H9 (cell line): ENCODE results near the gene ENOX2. TPM values are rescaled to one million over a fixed set of nuclear protein-coding genes. Genes with fewer than 3 reads are reported as not detected.

Experiments
- DNase-seq: peaks from one replicate; pipeline ENCODE4 v3.0.0-alpha.2; 2017
- H2AFZ ChIP-seq: one replicate; pipeline ENCODE4 v1.6.1; 2013; ENCODE audit warnings: mild to moderate bottlenecking, low read length, control low read depth, moderate library complexity
- H2AK5ac ChIP-seq: 2 replicates; pipeline ENCODE4 v1.6.1; 2013; ENCODE audit warnings: low read length, control low read depth, mixed read lengths; ENCODE audit not compliant: insufficient read length
- H2BK120ac ChIP-seq: one replicate; pipeline ENCODE4 v1.6.1; 2013; ENCODE audit warnings: low read depth, mild to moderate bottlenecking, low read length, control low read depth, inconsistent platforms; ENCODE audit not compliant: poor library complexity, severe bottlenecking
- H2BK12ac ChIP-seq: 2 replicates; pipeline ENCODE4 v1.6.1; 2013; ENCODE audit warnings: low read length, control low read depth, mixed read lengths, low read depth; ENCODE audit not compliant: insufficient read length
- H2BK15ac ChIP-seq: 2 replicates; pipeline ENCODE4 v1.6.1; 2013; ENCODE audit warnings: low read depth, low read length, control low read depth
- H2BK20ac ChIP-seq: one replicate; pipeline ENCODE4 v1.6.1; 2013; ENCODE audit warnings: low read depth, mild to moderate bottlenecking, low read length, control low read depth, inconsistent platforms; ENCODE audit not compliant: poor library complexity, severe bottlenecking
- H2BK5ac ChIP-seq: 2 replicates; pipeline ENCODE4 v1.6.1; 2013; ENCODE audit warnings: low read length, control low read depth, mixed read lengths; ENCODE audit not compliant: insufficient read length
- H3K14ac ChIP-seq: 2 replicates; pipeline ENCODE4 v1.6.1; 2013; ENCODE audit warnings: low read length, control low read depth; ENCODE audit not compliant: insufficient read depth
- H3K18ac ChIP-seq: 2 replicates; pipeline ENCODE4 v1.6.1; 2013; ENCODE audit warnings: low read depth, mild to moderate bottlenecking, mixed read lengths, low read length, control low read depth; ENCODE audit not compliant: insufficient read length
- H3K23ac ChIP-seq: 2 replicates; pipeline ENCODE4 v1.6.1; 2013; ENCODE audit warnings: low read length, control low read depth, mixed read lengths, low read depth; ENCODE audit not compliant: insufficient read length
- H3K23me2 ChIP-seq: 2 replicates; pipeline ENCODE4 v1.6.1; 2013; ENCODE audit warnings: low read depth, mild to moderate bottlenecking, mixed read lengths, low read length, control low read depth; ENCODE audit not compliant: insufficient read length, poor library complexity, severe bottlenecking
- H3K27ac ChIP-seq: 2 replicates; pipeline ENCODE4 v1.5.1; 2013; ENCODE audit warnings: low read length, control low read depth, mixed read lengths, low read depth; ENCODE audit not compliant: insufficient read length
- H3K27me3 ChIP-seq: 2 replicates; pipeline ENCODE4 v1.6.1; 2013; ENCODE audit warnings: low read length, control low read depth, inconsistent platforms; ENCODE audit not compliant: insufficient read depth
- H3K4ac ChIP-seq: 2 replicates; pipeline ENCODE4 v1.6.1; 2013; ENCODE audit warnings: low read depth, mild to moderate bottlenecking, control low read depth, inconsistent platforms, low read length, moderate library complexity
- H3K4me1 ChIP-seq: 2 replicates; pipeline ENCODE4 v1.6.1; 2013; ENCODE audit warnings: low read length, control low read depth, inconsistent platforms; ENCODE audit not compliant: insufficient read depth
- H3K4me2 ChIP-seq: 2 replicates; pipeline ENCODE4 v1.6.1; 2013; ENCODE audit warnings: low read length, control low read depth, mixed read lengths; ENCODE audit not compliant: insufficient read length, insufficient read depth
- H3K56ac ChIP-seq: 2 replicates; pipeline ENCODE4 v1.6.1; 2013; ENCODE audit warnings: low read depth, mild to moderate bottlenecking, mixed read lengths, low read length, control low read depth; ENCODE audit not compliant: insufficient read length
- H3K79me1 ChIP-seq: 2 replicates; pipeline ENCODE4 v1.6.1; 2013; ENCODE audit warnings: low read depth, mild to moderate bottlenecking, moderate library complexity, low read length, control low read depth, inconsistent platforms; ENCODE audit not compliant: insufficient read depth, poor library complexity, severe bottlenecking
- H3K79me2 ChIP-seq: 2 replicates; pipeline ENCODE4 v1.6.1; 2013; ENCODE audit warnings: low read length, control low read depth, inconsistent platforms; ENCODE audit not compliant: insufficient read depth
- H3K9ac ChIP-seq: 2 replicates; pipeline ENCODE4 v1.6.1; 2013; ENCODE audit warnings: low read length, control low read depth, mixed read lengths; ENCODE audit not compliant: insufficient read length; ENCODE audit errors: extremely low read depth
- H3K9me3 ChIP-seq: one replicate; pipeline ENCODE4 v1.6.1; 2013; ENCODE audit warnings: low read depth, low read length, inconsistent platforms; ENCODE audit not compliant: control insufficient read depth
- H3T11ph ChIP-seq: one replicate; pipeline ENCODE4 v1.6.1; 2013; ENCODE audit warnings: mild to moderate bottlenecking, low read length, control low read depth, inconsistent platforms
- H4K20me1 ChIP-seq: one replicate; pipeline ENCODE4 v1.6.1; 2013; ENCODE audit not compliant: control insufficient read depth, insufficient read length, insufficient read depth
- H4K5ac ChIP-seq: 2 replicates; pipeline ENCODE4 v1.6.1; 2013; ENCODE audit warnings: low read depth, mild to moderate bottlenecking, mixed read lengths, low read length, control low read depth; ENCODE audit not compliant: insufficient read length
- H4K8ac ChIP-seq: replicated peaks from 2 replicates; pipeline ENCODE4 v1.6.1; 2013; ENCODE audit warnings: low read length, control low read depth, mixed read lengths, low read depth; ENCODE audit not compliant: insufficient read length
- H4K91ac ChIP-seq: 2 replicates; pipeline ENCODE4 v1.6.1; 2013; ENCODE audit warnings: low read depth, mild to moderate bottlenecking, moderate library complexity, mixed read lengths, low read length, control low read depth; ENCODE audit not compliant: insufficient read length
- H3K27ac Mint-ChIP-seq, 3 experiments: 2 replicates in 2 of 3; 3 replicates in 1 of 3; pipeline ENCODE4 v1.8.0; 2020 to 2021; ENCODE audit warnings: mixed read lengths in 3 of 3, mild to moderate bottlenecking in 1 of 3, moderate library complexity in 1 of 3
- H3K27me3 Mint-ChIP-seq: 2 replicates; pipeline ENCODE4 v1.8.0; 2021; ENCODE audit warnings: low read depth, mild to moderate bottlenecking, moderate library complexity, mixed read lengths
- H3K36me3 Mint-ChIP-seq, 3 experiments: 2 replicates in 2 of 3; 3 replicates in 1 of 3; pipeline ENCODE4 v1.8.0; 2020 to 2021; ENCODE audit warnings: low read depth in 3 of 3, mixed read lengths in 3 of 3; ENCODE audit not compliant: insufficient read depth in 1 of 3
- H3K4me1 Mint-ChIP-seq, 2 experiments: 2 replicates each; pipeline ENCODE4 v1.8.0; 2020; ENCODE audit warnings: mixed read lengths in 2 of 2
- H3K4me3 Mint-ChIP-seq, 2 experiments: 2 replicates in 1 of 2; 3 replicates in 1 of 2; pipeline ENCODE4 v1.8.0; 2020 to 2021; ENCODE audit warnings: mild to moderate bottlenecking in 2 of 2, mixed read lengths in 2 of 2, moderate library complexity in 1 of 2
- H3K9me3 Mint-ChIP-seq, 2 experiments: 2 replicates in 1 of 2; 3 replicates in 1 of 2; pipeline ENCODE4 v1.8.0; 2020; ENCODE audit warnings: mild to moderate bottlenecking in 2 of 2, mixed read lengths in 2 of 2, moderate library complexity in 1 of 2
- CTCF ChIP-seq: fragments of 200-600 bp; sonication (generic); conservative IDR thresholded peaks from 3 replicates; pipeline ENCODE4 v1.8.0; 2021; ENCODE audit warnings: antibody characterized with exemption, mild to moderate bottlenecking
- WGBS: extraction: QIAGEN DNeasy Blood & Tissue Kit; methylation state at CpG from one replicate; pipeline ENCODE4 v1.1.7; 2013; ENCODE audit warnings: missing lambda C conversion rate, low lambda C conversion rate, mixed read lengths; ENCODE audit not compliant: insufficient read length; ENCODE audit errors: extremely low coverage; 5-methylcytosine and 5-hydroxymethylcytosine counted together
- total RNA-seq: library from RNA; stranded (reverse); gene quantifications from 2 replicates; pipeline ENCODE4 v1.2.1, GENCODE V29; 2021

The ENOX2 gene
- total RNA-seq, 1 experiment from 2014 or later = 17.7 TPM

GRCh38 chrX:130623518-130623917 is 279.5 kb downstream of the ENOX2 start:
- Histone ChIP-seq H4K20me1 (no peaks in the 10 kb centered on the region), H2BK15ac (no peak overlapping the region), H2BK12ac (no peak overlapping the region), H3T11ph (no peak overlapping the region), H4K91ac (no peak overlapping the region), H3K4me2 (no peak overlapping the region), H3K14ac (no peak overlapping the region), H3K56ac (no peak overlapping the region), H3K4ac (no peak overlapping the region), H2AFZ (no peak overlapping the region), H4K8ac (no peak overlapping the region), H3K27ac (no peak overlapping the region), H3K9ac (no peak overlapping the region), H3K23ac (no peak overlapping the region), H3K79me1 (no peaks in the 10 kb centered on the region), H2BK20ac (no peak overlapping the region), H3K79me2 (no peaks in the 10 kb centered on the region), H3K4me1 (peaks cover 3% of the 10 kb centered on the region; the same call in 1 of the 2 replicates), H2BK5ac (no peak overlapping the region), H3K9me3 (no peaks in the 10 kb centered on the region), H4K5ac (no peak overlapping the region), H3K18ac (no peak overlapping the region), H2AK5ac (no peak overlapping the region), H2BK120ac (no peak overlapping the region), H3K27me3 (no peaks in the 10 kb centered on the region), H3K23me2 (no peaks in the 10 kb centered on the region)
- no peak for TF ChIP-seq CTCF
- no peaks in the 10 kb centered on the region for H3K9me3 Mint-ChIP-seq
- DNase-seq = no peak
- H3K27me3 Mint-ChIP-seq = no peaks in the 10 kb centered on the region
- peaks cover 0 to 2% (median 0%) of the 10 kb centered on the region in 3 experiments; a peak in 1 of 7 replicates for H3K36me3 Mint-ChIP-seq
- no peak overlapping the region for H3K4me3 Mint-ChIP-seq
- H3K27ac Mint-ChIP-seq = no peak overlapping the region
- no CpG with 5 or more reads among the region's 4 CpGs for WGBS
- peaks cover 28 to 43% of the 10 kb centered on the region in 2 experiments for H3K4me1 Mint-ChIP-seq
